MCF 10A (cell line): ENCODE measurements around the gene TP53BP1. TPM values are rescaled to one million over a fixed set of nuclear protein-coding genes. Genes with fewer than 3 reads are reported as not detected.

Experiments
- BruUV-seq: library from RNA; stranded (reverse); fragments of 400-500 nt; replicated peaks from 2 replicates; lab custom pipeline; 2021; lab: Mats Ljungman, UMichigan
- CTCF ChIA-PET: fragments of 300-600 bp; sonication (Branson Sonifier 250); formaldehyde crosslinking; extraction: SDS; loops from one replicate; lab custom pipeline; 2021; ENCODE audit warnings: antibody characterized with exemption, inconsistent platforms; lab: Yijun Ruan, JAX
- POLR2A ChIA-PET: fragments of 300-600, 350-650 bp; sonication (Branson Sonifier 250); formaldehyde crosslinking; extraction: SDS; loops from one replicate; lab custom pipeline; 2020; ENCODE audit warnings: antibody characterized with exemption, inconsistent platforms; lab: Yijun Ruan, JAX
- DNase-seq: peaks from one replicate; pipeline ENCODE4 v3.0.0-alpha.2; 2018; ENCODE audit not compliant: unreplicated experiment
- H3K27ac Mint-ChIP-seq: one replicate; pipeline ENCODE4 v1.8.0; 2022; ENCODE audit warnings: mild to moderate bottlenecking, low read depth, mixed read lengths; ENCODE audit not compliant: unreplicated experiment
- H3K27me3 Mint-ChIP-seq: one replicate; pipeline ENCODE4 v1.8.0; 2022; ENCODE audit warnings: mixed read lengths; ENCODE audit not compliant: insufficient read depth, unreplicated experiment
- H3K36me3 Mint-ChIP-seq: one replicate; pipeline ENCODE4 v1.8.0; 2022; ENCODE audit warnings: mild to moderate bottlenecking, moderate library complexity, mixed read lengths; ENCODE audit not compliant: insufficient read depth, unreplicated experiment
- H3K4me1 Mint-ChIP-seq: one replicate; pipeline ENCODE4 v1.8.0; 2022; ENCODE audit warnings: mixed read lengths; ENCODE audit not compliant: insufficient read depth, unreplicated experiment
- H3K4me3 Mint-ChIP-seq: one replicate; pipeline ENCODE4 v1.8.0; 2022; ENCODE audit warnings: mild to moderate bottlenecking, moderate library complexity, mixed read lengths; ENCODE audit not compliant: unreplicated experiment
- H3K9me3 Mint-ChIP-seq: one replicate; pipeline ENCODE4 v1.8.0; 2022; ENCODE audit warnings: mixed read lengths; ENCODE audit not compliant: unreplicated experiment
- CTCF ChIP-seq: fragments of 200-600 bp; IDR thresholded peaks from one replicate; pipeline ENCODE4 v1.8.0; 2022; ENCODE audit warnings: antibody characterized with exemption, mild to moderate bottlenecking; ENCODE audit not compliant: unreplicated experiment
- intact Hi-C: fragments of 100-400 bp; cut with micrococcal nuclease; formaldehyde crosslinking; loops from 2 replicates; pipeline ENCODE4 v1.14.1; 2022
- total RNA-seq: library from RNA; stranded (reverse); gene quantifications from 2 replicates; pipeline ENCODE4 v1.2.3, GENCODE V29; 2022

TP53BP1 gene
- total RNA-seq, 1 experiment from 2014 or later: 38.8 TPM

GRCh38 chr15:43463998-43464397, 29.0 kb downstream of the TP53BP1 start:
- intact Hi-C loops: no loop called here
- no peak for TF ChIP-seq CTCF
- no peak for DNase-seq
- H3K4me1 Mint-ChIP-seq: peaks cover 24% of the 10 kb centered on the region
- no TSS peak for BruUV-seq
- ChIA-PET CTCF (no interaction called here), POLR2A (interaction anchor here (0.7 kb wide), 1 partner anchor 42 kb away, joined by 4 read pairs; no protein-coding TSS in a partner anchor)
- H3K36me3 Mint-ChIP-seq: peaks cover 36% of the 10 kb centered on the region
- H3K27ac Mint-ChIP-seq: no peak overlapping the region
- no peak overlapping the region for H3K4me3 Mint-ChIP-seq
- H3K27me3 Mint-ChIP-seq: no peaks in the 10 kb centered on the region
- H3K9me3 Mint-ChIP-seq: no peaks in the 10 kb centered on the region

- intact Hi-C loops: no loop called here
- H3K27me3 Mint-ChIP-seq: no peaks in the 10 kb centered on the region
- H3K4me3 Mint-ChIP-seq: no peak overlapping the region
Measured at GRCh38 chr15:43463507-43463906, 29.4 kb downstream of the TP53BP1 start.

GRCh38 chr15:43449981-43450380, 43.0 kb downstream of the TP53BP1 start:
- H3K4me3 Mint-ChIP-seq: no peak overlapping the region
- ChIA-PET POLR2A (no interaction called here), CTCF (interaction anchor here (0.6 to 1.5 kb wide), 4 partner anchors 9 to 362 kb away, joined by 3 to 4 read pairs (median 3); no protein-coding TSS in a partner anchor)
- intact Hi-C loops: no loop called here
- DNase-seq: no peak
- no TSS peak for BruUV-seq
- H3K27me3 Mint-ChIP-seq: no peaks in the 10 kb centered on the region
- H3K4me1 Mint-ChIP-seq: no peaks in the 10 kb centered on the region
- no peaks in the 10 kb centered on the region for H3K9me3 Mint-ChIP-seq
- peaks cover 28% of the 10 kb centered on the region for H3K36me3 Mint-ChIP-seq
- no peak for TF ChIP-seq CTCF
- H3K27ac Mint-ChIP-seq: no peak overlapping the region

More at GRCh38 chr15:43463507-43463906, 29.4 kb downstream of the TP53BP1 start:
- ChIA-PET POLR2A (no interaction called here), CTCF (interaction anchor here (0.6 kb wide), 1 partner anchor 1759 kb away, joined by 4 read pairs; no protein-coding TSS in a partner anchor)
- Mint-ChIP-seq H3K9me3 (no peaks in the 10 kb centered on the region), H3K36me3 (peaks cover 33% of the 10 kb centered on the region), H3K4me1 (peaks cover 24% of the 10 kb centered on the region), H3K27ac (no peak overlapping the region)
- no peak for DNase-seq
- BruUV-seq: no TSS peak
- TF ChIP-seq CTCF: no peak

- no peak overlapping the region for H3K4me3 Mint-ChIP-seq
- H3K9me3 Mint-ChIP-seq: no peaks in the 10 kb centered on the region
- CTCF ChIA-PET: interaction anchor here (0.9 kb wide), 1 partner anchor 69 kb away, joined by 3 read pairs; no protein-coding TSS in a partner anchor
- BruUV-seq: no TSS peak
- no peaks in the 10 kb centered on the region for H3K27me3 Mint-ChIP-seq
- DNase-seq: no peak
- no peak overlapping the region for H3K27ac Mint-ChIP-seq
- POLR2A ChIA-PET: interaction anchor here (0.6 to 1.1 kb wide), 2 partner anchors 15 to 47 kb away, joined by 3 read pairs; partner anchors contain the start of gene TP53BP1
- intact Hi-C loops: no loop called here
- no peak for TF ChIP-seq CTCF
- H3K36me3 Mint-ChIP-seq: peaks cover 31% of the 10 kb centered on the region
- H3K4me1 Mint-ChIP-seq: peaks cover 1% of the 10 kb centered on the region
Measured at GRCh38 chr15:43446344-43446743, 46.6 kb downstream of the TP53BP1 start.
